ENCODE results near the gene MAN2A1. TPM values are rescaled to one million over a fixed set of nuclear protein-coding genes. Genes with fewer than 3 reads are reported as not detected.

Gene MAN2A1
- total RNA-seq, 4 donors from 2014 or later, result 53.1 to 83.6 (median 59.3) TPM

GRCh38 chr5:109695005-109695926, 5.5 kb downstream of the MAN2A1 start:
- intact Hi-C loops (cut with DNase I), result no loop called here
- TF ChIP-seq POLR2A (IDR thresholded peaks at IDR 0.05) (no peak), CTCF (IDR thresholded peaks at IDR 0.05) (no peak)
- Histone ChIP-seq H3K36me3 (no peaks in the 10 kb centered on the region), H3K4me1 (peaks cover 18 to 37% of the 10 kb centered on the region in 2 donors), H3K27ac (peak overlapping the region in 1 of 3 donors; percentile 31), H3K27me3 (no peaks in the 10 kb centered on the region), H3K9me3 (no peaks in the 10 kb centered on the region), H3K4me3 (replicated peaks in 1 of 3) (no peak overlapping the region)
- DNase-seq, result no peak
- 48 to 74% methylated on average over 1 of the region's 1 CpG for WGBS, 2 donors

- H3K4me1 ChIP-seq, result peaks cover 7 to 25% of the 10 kb centered on the region in 2 donors
- intact Hi-C loops (cut with DNase I), result no loop called here
- no peak overlapping the region for H3K27ac ChIP-seq
- H3K4me3 ChIP-seq (replicated peaks in 1 of 3), result no peak overlapping the region
- H3K9me3 ChIP-seq, result no peaks in the 10 kb centered on the region
- TF ChIP-seq POLR2A (IDR thresholded peaks at IDR 0.05) (no peak), CTCF (IDR thresholded peaks at IDR 0.05) (no peak)
- 89 to 94% methylated on average over 1 of the region's 1 CpG for WGBS, 2 donors
- DNase-seq, result no peak
- no peaks in the 10 kb centered on the region for H3K27me3 ChIP-seq
- H3K36me3 ChIP-seq, result no peaks in the 10 kb centered on the region
Measured at GRCh38 chr5:109697339-109697738, 7.6 kb downstream of the MAN2A1 start.

GRCh38 chr5:109700516-109701153, 10.9 kb downstream of the MAN2A1 start:
- Histone ChIP-seq H3K4me1 (peaks cover 4 to 6% of the 10 kb centered on the region in 2 donors), H3K9me3 (no peaks in the 10 kb centered on the region), H3K4me3 (replicated peaks in 1 of 3) (no peak overlapping the region), H3K36me3 (no peaks in the 10 kb centered on the region), H3K27ac (no peak overlapping the region), H3K27me3 (no peaks in the 10 kb centered on the region)
- DNase-seq, result no peak
- no peak for TF ChIP-seq POLR2A (IDR thresholded peaks at IDR 0.05)
- TF ChIP-seq CTCF (IDR thresholded peaks at IDR 0.05), result no peak
- intact Hi-C loops (cut with DNase I), result no loop called here
- 94 to 98% methylated on average over 3 of the region's 3 CpGs for WGBS, 2 donors

GRCh38 chr5:109701252-109701651, 11.5 kb downstream of the MAN2A1 start:
- intact Hi-C loops (cut with DNase I), result no loop called here
- Histone ChIP-seq H3K27ac (no peak overlapping the region), H3K4me3 (replicated peaks in 1 of 3) (no peak overlapping the region), H3K9me3 (no peaks in the 10 kb centered on the region), H3K36me3 (no peaks in the 10 kb centered on the region), H3K4me1 (peaks cover 0 to 5% of the 10 kb centered on the region in 2 donors), H3K27me3 (no peaks in the 10 kb centered on the region)
- DNase-seq, result no peak
- no peak for TF ChIP-seq POLR2A (IDR thresholded peaks at IDR 0.05)
- no peak for TF ChIP-seq CTCF (IDR thresholded peaks at IDR 0.05)
- WGBS, 2 donors, result 94 to 96% methylated on average over 2 of the region's 2 CpGs

- no peaks in the 10 kb centered on the region for H3K36me3 ChIP-seq
- no peak overlapping the region for H3K27ac ChIP-seq
- H3K4me3 ChIP-seq (replicated peaks in 1 of 3), result no peak overlapping the region
- no peak for TF ChIP-seq CTCF (IDR thresholded peaks at IDR 0.05)
- no peak for TF ChIP-seq POLR2A (IDR thresholded peaks at IDR 0.05)
- WGBS, 2 donors, result 85 to 89% methylated on average over 2 of the region's 2 CpGs
- DNase-seq, result no peak
- intact Hi-C loops (cut with DNase I), result no loop called here
- peaks cover 0 to 5% of the 10 kb centered on the region in 2 donors for H3K4me1 ChIP-seq
- H3K9me3 ChIP-seq, result no peaks in the 10 kb centered on the region
- H3K27me3 ChIP-seq, result no peaks in the 10 kb centered on the region
Measured at GRCh38 chr5:109701792-109702191, 12.1 kb downstream of the MAN2A1 start.
